Suppressor macrophage (primary cell): Measurements from ENCODE around the gene FADS3.
A peak's percentile ranks its signal among the peaks of the same experiment; 100 is the strongest.
"Not testable (repeated sequence)": the region's sequence is repeated elsewhere in the genome, so short reads cannot be mapped to it uniquely, and the experiment has no call there.

ENCODE experiments used
- DNase-seq, 4 experiments: peaks; one replicate each; pipeline ENCODE4 v3.0.0-alpha.2; 2020 to 2022

Gene FADS3

DNA sequence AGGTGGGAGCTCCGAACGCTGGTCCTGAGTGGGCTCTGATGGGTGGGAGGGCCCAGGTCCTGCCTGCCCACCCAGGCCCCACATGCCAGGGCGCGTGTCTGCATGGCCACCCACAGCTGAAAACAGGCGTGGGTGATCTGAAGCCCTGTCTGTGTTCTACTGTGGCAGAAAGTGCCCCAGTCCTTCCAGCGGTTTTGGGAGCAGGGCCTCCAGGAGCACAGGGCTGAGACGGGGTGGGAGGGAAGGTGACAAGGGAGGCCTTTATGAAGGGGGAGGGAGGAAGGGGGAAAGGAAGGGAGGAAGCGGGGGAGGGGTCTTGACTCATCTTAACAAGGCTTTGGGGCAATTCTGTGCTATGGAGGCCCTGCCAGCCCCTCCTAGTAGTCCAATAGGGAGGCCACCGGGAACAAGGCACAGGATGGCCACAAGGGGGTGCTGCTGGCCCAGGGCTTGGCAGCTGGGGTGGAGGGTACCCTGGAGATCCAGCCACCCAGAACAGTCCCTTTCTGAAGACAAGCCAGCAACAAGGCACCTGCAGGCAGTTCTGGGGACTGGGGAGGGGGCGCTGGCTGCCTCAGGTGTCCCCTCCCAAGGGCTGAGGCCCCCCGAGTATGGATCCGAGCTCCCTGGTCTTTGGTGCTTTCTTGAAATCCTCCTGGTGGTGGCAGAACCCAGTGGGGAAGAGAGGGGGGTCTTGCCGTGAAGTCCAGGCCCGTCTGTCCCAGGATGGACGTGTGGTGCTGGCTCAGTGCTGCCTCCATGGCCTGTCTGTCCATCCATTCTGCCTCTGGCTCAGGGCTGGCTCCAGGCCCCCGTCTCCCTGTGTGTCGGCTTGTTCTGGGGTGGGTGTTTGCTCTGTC is 6.3 kb upstream of the FADS3 start:
- DNase-seq, result peak; percentile 69 to 85 (median 78)

DNA sequence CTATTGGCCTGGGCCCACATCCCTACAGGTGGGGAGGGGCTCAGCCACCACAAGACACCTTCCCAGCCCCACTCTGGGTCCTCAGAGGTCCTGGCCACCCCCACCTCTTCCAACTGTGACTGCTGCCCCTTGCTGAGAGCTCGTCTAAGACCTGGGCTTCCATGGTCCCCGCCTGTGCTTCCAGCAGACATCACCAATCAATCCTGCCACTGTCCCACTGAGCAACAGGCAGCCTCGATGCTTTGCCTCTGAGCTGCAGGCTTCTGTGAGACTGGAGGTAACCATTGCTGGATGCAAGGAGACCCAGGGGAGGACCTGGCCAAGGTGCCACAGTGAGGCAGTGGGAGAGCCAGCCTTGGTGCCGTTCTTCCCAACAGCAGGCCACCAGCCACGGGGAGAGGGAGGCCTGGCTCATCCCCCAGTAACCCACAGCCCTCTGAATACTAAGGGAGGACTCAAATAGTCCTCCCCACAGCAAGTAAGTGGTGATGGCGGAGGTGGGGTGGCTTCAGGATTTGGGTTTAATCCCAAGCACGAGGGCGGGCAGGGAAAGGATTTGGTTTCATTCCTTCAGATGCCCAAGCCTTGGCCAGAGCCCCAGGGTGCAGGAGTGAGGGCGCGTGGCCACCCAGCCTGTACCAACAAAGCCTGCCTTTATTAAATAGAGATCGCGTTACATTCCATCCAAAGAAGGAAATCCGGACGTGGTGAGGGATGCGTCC is 5.5 kb upstream of the FADS3 start:
- no peak for DNase-seq

DNA sequence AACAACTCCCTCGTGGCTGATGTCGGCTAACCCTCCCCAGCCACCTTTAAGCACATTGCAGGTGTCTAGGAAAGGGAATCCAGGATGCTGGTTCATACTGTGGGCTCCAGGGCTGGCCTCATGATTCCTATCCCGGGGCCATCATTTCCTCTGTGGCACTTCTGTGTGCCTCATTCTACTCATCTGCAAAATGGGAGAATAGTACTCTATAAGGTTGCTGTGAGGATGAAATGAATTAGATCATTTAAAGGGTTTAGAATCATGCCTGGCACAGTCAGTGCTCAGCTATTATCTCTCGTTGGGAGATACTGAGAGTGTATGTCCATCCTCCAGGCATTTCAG is 4.3 kb upstream of the FADS3 start:
- no peak for DNase-seq

DNA sequence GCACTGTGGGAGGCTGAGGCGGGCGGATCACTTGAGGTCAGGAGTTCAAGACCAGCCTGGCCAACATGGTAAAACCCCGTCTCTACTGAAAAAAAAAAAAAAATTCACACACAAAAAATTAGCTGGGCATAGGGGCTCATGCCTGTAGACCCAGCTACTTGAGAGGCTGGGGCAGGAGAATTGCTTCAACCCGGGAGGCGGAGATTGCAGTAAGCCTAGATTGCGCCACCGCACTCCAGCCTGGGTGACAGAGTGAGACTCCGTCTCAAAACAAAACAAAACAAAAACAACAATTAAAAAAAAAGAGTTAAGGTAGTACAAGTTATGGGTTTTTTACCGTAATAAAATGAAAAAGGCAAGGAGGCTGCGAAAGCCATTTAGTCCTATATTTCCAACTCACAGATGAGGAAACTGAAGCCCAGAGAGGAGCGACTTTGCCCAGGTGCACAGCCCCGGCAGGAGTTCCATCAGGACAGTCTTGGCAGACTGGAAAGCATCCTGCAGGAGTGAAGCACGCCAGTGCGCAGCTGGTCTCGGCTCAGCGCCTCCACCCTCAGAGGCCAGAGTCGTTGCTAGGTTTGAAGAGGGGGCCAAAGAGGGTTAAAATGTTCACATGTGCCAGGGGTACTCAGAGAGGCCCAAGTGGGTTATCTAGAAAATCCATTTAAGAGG is 3.8 kb upstream of the FADS3 start:
- peak in 1 of 4 experiments; percentile 41 for DNase-seq

DNA sequence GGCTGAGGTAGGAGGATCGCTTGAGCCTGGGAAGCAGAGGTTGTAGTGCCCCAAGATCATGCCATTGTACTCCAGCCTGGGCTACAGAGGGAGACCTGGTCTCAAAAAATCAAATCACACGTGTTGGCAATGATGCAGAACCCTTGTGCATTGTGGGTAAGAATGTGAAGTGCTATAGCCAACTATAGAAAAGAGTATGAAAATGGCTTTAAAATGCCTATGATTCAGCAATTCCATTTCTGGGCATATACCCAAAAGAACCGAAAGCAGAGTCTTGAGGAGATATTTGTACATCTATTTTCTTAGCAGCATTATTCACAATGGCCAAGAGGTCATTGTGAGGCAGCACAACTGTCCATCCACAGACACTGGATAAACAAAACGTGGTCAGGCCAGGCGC is 2.6 kb upstream of the FADS3 start:
- peak in 1 of 4 experiments; percentile 23 for DNase-seq

DNA sequence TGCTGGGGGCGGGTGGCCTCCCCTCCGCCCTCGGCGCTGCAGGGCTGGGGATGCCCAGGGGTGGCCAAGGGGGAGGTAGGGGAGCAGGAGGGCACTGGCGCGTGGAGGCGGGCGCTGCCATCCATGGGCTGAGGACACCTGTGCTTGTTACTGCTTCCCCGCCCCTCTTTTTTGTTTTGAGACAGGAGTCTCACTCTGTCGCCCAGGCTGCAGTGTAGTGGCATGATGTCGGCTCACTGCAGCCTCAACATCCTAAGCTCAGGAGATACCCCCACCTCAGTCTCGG is 683 bp upstream of the FADS3 start:
- no peak for DNase-seq

DNA sequence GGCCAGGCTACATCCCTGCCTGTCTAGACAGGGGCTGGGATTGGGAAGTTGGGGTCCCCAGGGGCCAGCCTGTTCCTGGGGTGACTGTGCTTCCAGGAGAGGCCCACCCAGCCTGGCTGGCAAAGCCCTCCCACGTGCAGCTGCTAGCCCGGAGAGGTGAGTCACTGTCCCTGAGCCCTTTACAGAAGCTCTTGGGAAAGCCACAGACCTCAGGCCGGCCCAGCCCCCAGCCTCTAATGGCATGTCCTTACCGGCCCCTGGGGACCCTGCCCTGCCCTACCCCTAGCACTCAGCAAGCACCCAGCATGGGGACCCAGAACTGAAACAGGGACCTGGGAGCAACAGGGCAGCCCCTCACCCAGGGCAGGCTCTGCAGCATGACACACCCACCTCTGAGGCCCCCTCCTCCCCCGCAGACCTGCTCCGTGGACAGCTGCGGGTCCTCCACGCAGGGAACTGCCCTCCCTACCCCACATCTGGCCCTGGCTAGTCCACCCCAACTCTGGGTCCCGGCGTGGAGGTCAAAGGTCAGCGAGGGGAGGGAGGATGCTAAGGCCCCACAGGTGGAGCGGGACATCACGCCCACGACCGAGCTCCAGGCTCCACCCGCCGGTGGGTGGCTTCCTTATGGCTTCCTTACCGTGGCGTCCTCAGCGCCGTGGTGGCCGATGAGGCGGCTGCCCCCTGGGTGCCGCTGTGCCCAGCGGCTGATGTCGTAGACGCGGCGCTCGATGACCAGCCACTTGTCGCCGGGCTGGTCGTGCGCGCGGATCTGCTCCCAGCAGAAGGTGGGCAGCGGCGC is 615 bp downstream of the FADS3 start:
- DNase-seq, result peak; percentile 50 to 75 (median 68)

DNA sequence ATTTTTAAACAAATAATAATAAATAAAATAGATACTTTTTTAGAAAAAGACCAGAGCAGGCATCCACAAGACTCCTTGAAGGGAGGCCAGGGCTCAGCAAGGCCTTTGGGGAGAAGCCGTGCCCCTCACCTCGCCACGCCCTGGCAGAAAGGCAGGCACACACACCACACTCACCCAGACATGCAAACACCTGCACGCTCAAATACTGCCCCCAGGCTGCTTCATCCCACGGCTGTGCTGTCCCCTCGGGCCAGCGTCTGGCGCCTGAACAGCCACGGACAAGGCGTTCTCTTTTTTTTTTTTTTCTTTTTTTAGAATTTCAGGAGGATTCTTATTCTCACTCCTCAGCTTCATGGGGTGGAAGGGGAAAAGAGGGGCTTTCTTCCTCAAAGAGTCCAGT is 1.5 kb downstream of the FADS3 start:
- no peak for DNase-seq

DNA sequence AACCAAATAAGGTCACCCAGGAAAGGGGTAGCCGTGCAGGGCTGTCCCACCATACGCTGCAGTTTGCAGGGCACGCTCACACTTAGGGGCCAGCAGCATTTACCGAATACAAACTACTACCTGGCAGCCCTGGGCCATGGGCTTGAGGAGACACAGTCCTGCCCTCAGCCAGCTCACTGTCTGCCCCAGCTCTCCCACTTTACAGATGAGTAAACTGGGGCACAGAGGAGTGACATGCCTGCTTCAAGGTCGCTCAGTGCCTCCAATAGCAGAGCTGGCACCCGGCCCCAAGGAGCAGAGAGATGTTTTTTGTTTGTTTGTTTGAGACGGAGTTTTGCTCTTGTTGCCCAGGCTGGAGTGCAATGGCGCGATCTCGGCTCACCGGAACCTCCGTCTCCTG is 2.8 kb downstream of the FADS3 start:
- DNase-seq, result no peak

DNA sequence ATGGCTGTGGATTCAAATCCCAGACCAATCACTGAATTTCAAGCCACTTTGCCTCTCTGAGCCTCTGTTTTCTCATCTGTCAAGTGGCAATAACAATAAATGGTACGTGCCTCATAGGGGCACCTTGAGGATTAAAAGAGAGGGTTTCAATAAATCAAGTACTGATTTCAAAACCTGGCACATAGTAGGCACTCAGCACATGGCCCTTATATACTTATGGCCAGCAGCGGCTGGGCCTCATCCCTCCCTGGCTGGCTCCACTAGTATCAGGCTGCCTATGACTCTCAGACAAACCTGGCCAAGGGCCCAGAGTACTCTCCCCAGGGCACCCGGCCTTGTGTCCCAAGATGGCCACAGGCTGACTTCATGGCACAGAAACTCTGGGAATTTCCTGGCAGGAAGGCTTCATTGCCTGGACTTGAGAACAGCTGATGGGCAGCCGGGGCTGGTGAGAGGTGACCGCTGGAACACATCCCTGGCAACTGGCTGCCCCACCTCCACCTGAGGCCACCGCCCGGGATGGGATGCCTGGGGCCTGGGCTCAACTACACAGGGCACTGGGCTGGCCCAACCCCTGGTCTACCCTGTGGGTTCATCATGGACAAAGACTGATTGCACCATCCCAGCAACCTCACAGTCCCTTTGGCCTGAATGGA is 3.4 kb downstream of the FADS3 start:
- no peak for DNase-seq

DNA sequence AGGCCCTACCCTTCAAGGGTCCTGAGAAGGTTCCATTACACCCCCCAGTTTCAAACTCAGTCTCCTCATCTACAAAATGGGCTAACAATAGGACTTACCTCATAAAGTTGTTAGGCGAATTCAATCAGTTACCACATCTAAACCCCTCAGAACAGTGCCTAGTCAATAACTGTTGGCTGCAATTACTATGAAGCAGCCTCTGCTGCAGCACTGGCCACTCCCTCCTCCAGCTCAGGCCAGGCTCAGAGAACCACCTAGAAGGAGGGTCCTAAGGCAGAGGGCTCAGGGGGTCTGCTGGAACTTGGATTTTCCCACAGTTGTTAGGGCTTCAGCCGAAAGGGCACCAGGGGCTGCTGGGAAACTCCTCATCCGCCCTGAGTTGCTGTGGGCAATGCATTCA is 4.7 kb downstream of the FADS3 start:
- DNase-seq, result no peak

DNA sequence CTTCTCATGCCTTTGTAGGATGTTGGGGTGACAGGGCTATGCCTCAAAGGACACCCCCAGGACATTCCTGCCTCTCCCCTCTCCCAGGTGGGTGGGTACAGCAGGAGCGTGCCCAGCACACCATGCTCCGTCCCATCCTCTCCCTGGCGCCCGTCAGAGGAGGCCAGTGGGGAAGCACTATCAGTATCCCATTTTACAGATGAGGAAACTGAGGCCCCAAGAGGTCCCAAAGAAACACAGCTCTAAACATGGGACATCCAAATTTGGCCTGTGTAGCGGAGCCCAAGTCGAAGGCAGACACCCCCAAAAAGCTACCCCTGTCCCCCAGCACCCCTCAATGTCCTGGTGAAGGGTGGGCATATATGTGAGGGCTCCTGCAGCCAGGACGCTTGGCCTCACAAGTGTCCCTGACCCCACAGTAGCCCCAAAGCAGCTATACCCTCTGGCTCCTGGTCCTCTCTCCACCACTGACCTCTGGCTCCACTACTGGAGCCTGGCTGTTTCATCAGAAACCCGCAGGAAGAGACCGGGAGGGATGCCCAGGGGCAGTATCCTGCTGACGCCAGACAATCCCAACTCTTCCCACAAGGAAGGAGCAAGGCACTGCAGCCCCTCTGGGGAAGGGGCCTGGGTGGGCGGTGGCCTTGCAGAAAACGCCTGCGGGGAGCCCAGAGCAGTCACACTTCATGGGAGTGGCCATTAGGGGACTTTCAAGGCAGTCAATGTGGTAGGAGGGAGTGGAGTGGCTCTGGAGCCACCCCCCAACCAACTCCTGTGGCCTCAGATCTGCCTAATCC is 5.4 kb downstream of the FADS3 start:
- no peak for DNase-seq

DNA sequence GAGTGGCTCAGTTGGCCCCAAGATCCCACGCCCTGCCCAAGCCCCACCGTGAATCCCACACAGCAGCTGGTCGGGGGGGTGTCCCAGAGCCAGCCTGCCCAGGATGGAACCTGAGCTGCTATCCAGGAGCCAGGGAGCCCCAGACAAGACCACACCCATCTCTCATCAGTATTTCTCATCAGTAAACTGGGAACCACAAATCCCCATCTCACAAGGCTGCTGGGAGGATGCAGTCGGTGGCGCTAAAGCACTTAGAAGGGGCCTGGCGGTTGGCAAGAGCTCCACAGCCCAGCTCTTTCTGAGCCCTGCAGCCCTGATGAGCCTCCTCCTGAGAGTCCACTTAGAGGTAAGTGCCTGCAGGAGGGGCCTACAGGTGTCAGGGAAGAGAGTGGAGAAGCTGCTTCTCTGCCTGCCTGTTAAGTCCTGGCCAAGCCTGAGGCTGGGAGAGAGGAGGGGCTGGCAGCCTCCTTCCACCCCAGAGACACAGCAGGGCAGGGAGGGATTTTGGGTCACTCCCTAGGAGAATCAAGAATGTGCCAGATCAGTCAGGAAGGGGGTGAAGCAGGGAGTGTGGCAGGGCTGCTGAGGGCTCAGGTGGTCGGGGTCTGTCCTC is 6.1 kb downstream of the FADS3 start:
- no peak for DNase-seq

DNA sequence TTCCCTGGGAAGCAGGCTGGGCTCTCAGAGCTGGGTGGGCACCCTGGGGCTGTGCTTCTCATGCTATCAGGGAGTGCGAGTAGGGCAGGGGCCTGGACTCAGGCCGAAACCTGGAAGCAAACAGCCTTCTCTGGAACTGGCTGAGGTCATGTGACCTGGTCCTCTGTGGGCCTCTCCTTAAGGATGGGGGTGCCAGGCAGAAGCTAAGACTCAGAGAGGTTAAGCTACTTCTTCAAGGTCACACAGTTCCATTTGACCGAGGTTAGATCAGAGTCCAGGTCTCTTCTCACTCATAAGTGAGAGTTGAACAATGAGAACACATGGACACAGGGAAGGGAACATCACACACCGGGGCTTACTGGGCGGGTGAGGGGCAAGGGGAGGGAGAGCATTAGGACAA is 7.4 kb downstream of the FADS3 start:
- no peak for DNase-seq

DNA sequence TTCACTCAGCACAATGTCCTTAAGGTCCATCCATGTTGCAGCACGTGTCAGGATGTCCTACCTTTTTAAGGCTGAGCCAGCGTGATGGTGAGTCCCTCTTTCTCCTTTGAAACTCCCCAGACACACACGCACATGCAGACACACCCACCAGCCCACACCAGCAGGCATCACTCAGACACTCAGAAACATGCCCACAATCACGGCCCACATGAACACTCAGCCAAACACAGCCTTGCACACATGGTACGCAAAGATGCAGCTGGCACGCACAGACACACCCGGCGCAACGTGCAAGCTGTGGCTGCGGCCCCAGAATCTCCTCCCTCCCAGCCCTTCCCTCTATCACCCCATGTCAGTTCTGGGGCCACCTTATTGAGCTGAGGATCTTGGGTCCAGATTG is 8.0 kb downstream of the FADS3 start:
- DNase-seq, result no peak

DNA sequence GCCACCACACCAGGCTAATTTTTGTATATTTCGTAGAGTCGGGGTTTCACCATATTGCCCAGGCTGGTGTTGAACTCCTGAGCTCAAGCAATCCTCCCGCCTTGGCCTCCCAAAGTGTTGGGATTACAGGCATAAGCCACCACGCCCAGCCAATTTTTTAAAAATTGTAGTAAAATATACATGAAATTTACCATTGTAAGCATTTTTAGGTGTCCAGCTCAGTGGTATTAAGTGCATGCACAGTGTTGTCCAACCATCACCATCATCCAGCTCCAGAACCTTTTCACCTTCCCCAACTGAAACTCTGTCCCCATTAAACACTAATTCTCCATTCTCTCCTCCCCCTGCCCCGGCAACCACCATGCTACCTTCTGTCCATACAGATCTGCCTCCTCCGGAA is 8.5 kb downstream of the FADS3 start:
- no peak for DNase-seq

DNA sequence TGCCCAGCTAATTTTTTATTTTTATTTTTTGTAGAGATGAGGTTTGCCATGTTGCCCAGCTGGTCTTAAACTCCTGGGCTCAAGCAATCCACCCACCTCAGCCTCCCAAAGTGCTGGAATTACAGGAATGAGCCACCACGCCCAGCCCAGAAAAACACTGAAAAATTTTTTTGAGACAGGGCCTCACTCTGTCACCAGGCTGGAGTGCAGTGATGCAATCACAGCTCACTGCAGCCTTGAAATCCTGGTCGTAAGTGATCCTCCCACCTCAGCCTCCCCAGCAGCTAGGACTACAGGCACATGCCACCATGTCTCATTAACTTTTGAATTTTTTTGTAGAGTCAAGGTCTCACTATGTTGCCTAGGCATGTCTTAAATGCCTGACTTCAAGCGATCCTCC is 9.1 kb downstream of the FADS3 start:
- not testable (repeated sequence) for DNase-seq

DNA sequence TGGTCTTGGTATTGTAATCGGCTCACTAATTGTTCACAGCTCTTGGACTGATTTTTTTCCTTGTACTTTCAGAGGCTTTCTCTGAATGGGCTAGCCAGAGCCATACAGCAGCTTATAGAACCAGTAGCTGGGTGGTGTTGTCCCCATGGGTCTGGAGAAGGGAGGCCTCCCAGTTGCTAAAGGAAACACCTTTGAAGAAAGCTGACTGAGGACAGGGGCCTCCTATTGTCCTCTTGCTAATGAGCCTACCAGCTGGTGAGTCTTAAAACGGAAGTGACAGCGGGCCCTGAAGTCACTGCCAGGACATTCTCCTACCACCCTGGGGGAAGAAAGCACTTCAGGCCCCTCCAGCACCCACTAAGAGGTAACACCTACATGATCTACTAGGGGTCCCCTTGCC is 9.9 kb downstream of the FADS3 start:
- DNase-seq, result no peak

DNA sequence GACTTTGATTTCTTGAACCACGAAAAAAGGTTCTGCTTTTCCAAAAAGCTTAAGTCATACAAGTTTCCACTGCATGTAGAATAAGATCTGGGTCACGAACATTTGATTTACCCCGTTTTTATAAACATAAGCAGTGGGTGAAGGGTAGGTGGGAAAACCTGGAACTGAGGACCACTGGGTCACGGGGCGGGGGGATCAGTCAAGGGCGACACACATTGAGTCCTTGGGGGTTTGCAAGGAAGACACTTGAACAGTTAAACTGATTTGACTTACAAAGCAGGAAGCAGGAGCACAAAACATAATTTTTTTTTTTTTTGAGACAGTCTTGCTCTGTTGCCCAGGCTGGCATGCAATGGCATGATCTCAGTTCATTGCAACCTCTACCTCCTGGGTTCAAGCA is 10.9 kb downstream of the FADS3 start:
- DNase-seq, result no peak

DNA sequence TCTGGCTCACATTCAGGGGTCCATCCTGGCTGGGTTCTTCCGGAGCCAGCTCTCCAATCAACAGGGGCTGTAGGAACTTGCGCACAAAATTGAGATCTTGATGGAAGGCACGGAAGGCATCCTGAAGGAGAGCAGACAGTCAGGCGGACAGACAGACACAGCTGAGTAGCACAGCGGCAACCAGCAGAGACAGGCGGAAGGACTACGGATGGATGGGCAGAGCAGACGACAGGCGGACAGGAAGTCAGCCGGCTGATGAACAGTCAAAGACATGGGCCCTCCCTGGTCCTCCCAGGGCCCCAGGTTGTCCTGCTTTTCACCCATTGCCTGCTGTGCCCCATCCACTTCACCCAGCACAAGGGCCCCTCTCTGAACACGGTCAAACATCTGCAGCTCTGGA is 11.3 kb downstream of the FADS3 start:
- no peak for DNase-seq

DNA sequence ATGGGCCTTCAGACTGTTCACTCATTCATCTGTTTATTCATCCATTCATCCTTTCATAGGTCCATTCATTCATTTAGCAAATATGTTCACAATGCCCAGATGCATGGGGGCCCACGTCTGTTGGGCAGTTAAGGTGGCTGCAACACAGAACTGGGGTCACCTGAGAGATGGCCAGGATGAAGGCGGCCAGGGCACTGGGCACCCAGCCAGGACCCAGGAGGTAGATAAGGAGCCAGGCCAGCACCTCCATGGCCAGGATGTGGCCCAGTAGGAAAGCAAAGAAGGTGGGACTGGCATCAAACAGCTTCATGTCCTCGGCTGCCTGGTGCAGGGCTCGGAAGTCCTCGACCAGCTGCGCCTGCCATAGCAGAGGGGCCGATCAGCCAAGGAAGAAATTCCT is 12.2 kb downstream of the FADS3 start:
- no peak for DNase-seq
